Measurements from ENCODE around the gene CPLX3.
A peak's percentile ranks its signal among the peaks of the same experiment; 100 is the strongest.

The CPLX3 gene

DNA sequence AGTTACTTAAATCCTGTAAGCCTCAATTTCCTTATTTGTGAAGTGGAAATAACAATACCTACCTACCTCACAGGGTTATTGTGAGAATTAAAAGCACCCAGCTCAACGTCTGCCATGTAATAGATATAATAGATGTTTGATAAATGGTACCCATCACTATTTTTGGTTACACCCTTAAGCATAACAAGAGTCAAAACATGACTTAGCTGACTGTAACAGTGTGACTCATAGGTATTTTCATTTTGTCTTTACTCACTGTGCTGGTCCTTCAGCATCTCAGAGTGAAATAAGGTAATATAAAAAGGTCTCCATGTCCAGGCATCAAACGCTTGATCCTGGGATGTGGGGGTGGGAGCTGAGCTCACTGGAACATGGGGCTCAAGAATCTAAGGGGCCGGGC lies 3.1 kb downstream of the CPLX3 start:
- no peak for DNase-seq (ENCODE audit: low spot score)

DNA sequence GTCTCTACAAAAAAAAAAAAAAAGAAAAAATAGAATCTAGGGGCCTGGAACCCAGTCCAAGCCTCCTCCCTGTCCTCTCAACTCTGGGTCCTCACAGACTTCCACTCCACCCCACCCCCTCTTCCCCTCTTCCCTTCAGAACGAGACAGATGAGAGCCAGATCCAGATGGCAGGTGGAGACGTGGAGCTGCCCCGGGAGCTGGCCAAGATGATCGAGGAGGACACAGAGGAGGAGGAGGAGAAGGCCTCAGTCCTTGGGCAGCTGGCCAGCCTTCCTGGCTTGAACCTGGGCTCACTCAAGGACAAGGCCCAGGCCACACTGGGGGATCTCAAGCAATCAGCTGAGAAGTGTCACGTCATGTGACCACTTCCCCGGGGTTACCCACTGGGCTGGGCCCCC lies 3.6 kb downstream of the CPLX3 start:
- no peak for DNase-seq (ENCODE audit: low spot score)

DNA sequence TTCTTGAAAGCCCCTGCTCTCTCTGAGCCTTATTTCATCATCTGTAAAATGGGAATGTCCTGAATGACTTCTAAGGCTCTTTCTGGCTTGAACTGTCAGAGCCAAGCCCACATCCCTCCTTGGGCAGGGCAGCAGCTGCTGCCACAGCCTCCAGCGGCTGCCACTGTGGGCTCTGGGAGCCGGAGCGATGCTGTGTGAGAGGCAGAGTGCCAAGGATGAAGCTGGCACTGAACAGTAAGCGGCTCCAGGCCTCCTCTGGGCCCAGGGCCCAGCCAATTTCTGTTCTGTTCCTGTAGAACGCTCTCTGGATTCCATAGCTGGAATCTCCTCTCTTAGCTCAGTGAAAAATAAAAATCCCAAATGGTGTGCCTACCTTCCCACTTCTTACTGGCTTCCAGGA lies 4.4 kb downstream of the CPLX3 start:
- peak; percentile 81 for DNase-seq (ENCODE audit: low spot score)

DNA sequence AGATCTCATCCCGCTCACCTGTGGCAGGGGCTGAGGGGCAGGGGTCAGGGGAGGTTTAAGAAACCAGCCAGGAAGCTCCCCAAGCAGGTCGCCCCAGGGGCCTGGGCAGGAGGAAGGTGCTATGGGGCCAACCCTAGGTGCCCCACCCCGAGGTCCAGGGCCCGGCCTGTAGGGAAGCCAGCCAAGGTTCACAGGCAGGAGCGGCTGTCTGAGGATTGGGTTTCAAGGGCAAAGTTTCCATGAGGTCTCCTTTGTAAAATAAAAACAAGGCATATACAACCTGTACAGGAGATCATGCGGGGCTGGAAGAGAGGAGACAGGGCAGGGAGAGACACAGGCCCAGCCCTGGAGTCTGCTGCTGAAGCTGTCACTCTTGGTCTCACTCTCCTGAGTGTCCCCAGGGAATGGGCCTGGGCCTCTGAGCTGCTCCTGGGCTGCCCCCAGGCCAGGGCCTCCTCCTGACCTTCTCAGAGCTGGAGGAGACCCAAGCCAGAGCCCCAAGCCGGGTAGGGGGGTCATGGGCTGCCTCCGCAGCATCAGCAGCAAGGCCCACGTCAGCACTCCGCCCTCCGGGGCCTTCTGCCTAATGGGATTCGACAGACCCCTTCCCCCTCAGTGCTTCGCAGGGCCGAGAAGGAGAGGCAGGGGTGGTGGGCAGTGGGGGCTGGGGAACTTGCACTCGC lies 5.5 kb downstream of the CPLX3 start:
- no peak for DNase-seq (ENCODE audit: low spot score)

DNA sequence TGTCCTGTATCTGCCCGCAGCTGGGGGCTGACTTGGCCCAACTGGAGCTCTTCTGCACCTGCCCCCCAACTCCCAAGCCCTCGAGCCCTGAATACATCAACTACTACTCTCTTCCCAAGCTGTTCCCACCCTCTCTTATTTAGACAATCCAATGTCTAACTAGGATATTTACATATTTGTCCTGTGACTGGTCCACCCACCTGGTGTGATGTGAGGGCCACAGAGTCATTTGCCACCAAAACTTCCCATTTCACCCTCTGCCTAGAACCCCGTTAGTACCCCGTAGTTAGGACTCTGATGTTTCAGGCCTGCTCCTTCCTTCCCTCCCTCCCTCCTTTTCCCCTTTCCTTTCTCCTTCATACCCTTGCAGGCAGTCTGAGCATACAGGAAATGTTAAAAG lies 6.4 kb downstream of the CPLX3 start:
- no peak for DNase-seq (ENCODE audit: low spot score)

DNA sequence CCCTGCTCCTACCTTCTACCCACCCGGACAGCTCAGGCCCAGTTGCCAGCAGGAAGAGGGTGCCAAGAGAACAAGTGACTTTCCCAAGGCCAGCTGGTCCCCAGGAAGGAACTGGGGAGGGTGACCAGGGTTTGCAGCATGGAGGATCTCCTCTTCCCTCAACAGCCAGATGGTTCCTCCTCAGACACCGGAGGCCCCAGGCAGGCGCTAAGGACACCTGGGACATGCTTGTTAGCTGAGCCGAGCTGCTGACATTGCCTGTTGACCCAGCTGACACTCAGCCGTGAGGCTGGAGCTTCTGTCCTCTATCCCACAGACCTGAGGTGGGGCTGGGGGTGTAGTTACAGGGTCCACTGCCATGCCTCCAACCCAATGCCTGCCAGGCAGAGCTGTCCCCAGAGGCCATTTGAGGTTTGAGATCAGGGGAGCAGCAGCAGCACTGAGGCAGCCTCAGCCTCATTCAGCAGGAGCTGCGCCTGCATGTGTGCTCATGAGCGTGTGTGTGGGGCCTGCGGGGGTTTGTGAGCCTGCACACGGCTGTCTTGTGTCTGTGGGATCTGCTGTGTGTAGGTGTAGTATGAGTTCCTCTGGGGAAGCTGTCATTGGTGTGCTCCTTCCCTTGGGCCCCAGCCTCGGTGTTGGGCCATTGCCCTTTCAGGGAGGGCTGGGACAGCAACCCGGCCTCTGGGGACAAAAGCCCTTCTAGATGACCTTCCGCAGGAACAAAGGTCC lies 7.1 kb downstream of the CPLX3 start:
- DNase-seq (ENCODE audit: low spot score) = no peak

DNA sequence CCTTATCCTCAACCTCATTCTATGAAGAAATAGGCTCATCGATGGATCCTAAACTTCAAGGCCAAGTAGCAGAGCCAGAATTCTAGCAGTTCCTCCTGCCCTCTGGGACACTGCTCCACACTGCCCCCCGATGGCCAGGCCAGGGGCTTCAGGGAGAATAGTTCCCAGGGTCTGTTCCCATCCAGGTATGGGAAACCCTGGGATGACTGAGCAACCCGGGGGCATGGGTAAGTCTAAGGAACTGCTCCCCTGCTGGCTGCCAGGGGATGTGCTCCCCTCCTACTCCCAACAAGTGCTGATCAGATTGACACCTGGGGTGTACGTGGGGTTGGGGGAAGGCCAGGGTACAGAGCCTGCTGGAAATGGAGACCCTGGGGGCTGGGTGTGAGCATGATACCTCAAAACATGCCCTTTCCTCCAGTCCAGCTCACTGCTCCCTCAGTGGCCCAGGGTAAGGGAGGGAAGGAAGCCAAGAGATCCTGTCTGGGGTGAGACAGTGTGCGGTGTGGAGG lies 8.9 kb downstream of the CPLX3 start:
- no peak for DNase-seq (ENCODE audit: low spot score)

DNA sequence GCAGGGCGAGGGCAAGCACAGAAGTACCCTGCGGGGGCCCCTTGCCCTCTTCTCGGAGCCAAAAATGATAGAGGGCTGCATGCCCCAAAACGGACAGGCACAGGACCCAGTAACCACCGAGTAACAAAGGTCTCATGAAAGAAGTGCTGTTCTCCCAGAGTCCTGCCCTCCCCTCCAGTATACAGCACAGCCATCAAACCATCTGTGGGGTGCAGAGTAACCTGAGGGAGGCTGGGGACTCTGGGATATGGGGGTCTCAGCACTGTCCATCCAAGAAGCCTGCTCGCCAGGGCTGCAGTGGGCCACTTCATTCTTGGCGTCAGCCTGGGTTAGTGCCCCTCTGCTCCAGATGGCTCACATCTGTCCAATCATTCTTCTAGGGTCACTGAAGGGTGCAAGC lies 10.4 kb downstream of the CPLX3 start:
- DNase-seq (ENCODE audit: low spot score) = no peak

DNA sequence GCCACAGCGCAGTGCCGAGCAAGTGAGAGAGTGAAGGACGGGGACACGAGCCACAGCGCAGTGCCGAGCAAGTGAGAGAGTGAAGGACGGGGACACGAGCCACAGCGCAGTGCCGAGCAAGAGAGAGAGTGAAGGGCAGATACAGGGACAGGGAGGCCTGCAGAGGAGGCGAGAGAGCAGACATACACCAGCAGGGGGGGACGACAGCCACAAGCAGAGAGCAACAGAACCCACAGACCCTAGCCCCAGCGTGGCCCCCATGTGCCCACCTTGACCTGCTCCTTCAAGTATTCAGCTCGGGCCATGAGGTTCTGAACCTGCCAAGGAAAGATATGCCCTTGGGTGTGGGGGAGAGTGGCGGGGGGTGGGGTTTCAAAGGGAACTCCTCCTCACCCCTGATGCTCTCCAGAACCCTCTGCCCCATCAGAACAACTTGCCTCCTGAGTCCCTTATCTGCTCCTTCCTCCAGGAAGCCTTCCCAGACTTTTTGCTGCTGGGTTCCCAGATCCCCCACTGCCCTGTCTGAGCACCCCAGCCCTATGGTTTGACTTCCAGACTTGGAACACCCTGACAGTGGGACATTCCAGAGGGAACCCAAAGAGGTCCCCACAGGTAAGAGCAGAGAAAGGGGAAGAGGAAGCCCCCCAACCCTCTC lies 11.2 kb downstream of the CPLX3 start:
- no peak for DNase-seq (ENCODE audit: low spot score)

DNA sequence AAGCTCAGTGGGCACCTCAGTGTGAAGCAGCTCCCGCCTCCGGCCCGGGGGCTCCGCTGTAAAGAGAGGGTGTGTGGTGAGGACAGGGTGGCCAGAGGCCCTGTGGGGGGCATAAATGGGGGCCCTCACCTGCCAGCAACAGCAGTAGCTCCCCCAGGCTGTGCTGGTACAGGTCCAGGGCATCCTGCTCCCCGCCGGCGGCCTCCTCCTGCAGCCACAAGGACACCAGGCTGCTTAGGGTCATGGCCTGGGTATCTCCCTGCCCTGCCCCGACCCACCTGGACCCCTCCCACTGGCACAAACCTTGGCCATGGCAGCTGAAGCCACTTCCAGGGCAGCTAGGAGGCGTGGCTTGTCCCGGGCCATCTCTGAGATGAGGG lies 11.7 kb downstream of the CPLX3 start:
- DNase-seq (ENCODE audit: low spot score) = no peak

DNA sequence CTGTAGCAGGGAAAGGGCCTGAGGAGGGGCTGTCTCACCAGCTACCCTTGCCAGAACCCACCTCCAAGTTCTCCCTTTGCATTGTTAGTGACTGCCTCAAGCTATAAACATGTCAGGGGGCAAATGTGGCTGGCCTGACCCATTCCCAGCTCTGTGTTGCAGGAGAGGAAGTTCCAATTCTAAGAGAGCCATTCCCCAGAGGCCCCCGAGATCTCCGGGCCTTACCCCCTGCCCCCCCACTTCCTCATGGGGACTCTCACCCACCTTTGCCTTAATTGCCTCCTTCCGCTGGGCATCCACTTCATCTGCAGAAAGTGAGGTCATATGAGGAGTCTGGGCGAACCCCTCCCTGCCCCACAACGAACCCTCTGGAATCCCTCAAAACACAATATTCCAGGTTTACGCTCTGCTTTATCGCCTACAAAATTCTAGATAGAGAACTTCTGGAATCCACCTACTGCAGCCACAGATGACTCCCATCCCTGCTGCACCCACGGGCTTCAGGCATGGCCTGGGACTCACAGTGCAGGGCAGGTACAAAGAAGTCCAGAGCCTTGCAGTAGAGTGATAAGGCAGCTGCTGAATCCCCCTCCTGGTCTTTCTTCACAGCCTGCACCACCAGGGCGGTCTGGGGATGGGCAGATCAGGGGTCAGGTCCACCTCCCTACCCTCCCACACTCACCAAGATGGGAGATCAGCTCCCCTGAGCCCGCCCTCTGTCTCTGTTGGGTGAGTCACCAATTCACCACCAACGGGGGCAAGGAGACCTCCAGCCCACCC lies 12.5 kb downstream of the CPLX3 start:
- no peak for DNase-seq (ENCODE audit: low spot score)

DNA sequence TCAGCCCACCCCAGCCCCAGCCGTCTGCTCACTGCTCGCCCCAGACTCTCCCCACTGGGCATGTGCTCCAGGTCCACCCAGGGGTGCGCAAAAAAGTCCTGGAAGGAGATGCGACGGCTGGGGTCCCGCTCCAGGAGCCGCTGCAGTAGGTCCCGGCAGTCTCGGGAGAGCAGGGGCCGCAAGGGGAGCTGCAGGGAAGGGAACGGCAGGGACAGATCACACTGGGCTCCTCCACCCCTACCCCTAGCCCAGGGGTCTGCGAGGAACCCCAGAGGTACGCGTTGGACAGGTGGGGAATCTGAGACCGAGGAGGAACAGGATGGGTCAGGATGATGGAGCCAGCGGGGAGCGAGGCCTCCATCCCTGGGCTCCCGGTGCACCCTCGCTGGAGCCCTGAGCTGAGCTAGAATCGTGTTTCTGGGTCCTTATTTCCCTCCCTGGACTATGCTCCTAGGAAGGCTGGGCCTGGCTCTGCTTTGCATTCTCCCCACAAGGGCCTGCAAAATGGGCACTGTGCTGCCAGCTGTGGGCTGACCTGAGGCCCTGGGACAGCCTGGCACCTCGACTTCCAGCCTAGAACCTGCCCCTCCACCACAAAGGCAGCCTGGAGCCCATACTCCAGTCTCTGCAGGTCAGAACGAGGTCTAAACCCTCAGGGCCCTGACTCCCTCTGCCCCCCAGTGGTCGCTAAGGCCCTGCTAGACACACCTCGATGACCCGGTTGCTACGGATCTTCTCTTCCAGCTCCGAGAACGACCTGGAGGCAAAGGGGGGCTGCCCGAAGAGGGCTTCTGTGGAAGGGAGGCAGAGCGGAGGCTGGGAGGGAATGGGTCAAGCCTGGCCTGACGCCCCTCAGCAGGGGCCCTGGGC lies 13.3 kb downstream of the CPLX3 start:
- DNase-seq (ENCODE audit: low spot score) = no peak

DNA sequence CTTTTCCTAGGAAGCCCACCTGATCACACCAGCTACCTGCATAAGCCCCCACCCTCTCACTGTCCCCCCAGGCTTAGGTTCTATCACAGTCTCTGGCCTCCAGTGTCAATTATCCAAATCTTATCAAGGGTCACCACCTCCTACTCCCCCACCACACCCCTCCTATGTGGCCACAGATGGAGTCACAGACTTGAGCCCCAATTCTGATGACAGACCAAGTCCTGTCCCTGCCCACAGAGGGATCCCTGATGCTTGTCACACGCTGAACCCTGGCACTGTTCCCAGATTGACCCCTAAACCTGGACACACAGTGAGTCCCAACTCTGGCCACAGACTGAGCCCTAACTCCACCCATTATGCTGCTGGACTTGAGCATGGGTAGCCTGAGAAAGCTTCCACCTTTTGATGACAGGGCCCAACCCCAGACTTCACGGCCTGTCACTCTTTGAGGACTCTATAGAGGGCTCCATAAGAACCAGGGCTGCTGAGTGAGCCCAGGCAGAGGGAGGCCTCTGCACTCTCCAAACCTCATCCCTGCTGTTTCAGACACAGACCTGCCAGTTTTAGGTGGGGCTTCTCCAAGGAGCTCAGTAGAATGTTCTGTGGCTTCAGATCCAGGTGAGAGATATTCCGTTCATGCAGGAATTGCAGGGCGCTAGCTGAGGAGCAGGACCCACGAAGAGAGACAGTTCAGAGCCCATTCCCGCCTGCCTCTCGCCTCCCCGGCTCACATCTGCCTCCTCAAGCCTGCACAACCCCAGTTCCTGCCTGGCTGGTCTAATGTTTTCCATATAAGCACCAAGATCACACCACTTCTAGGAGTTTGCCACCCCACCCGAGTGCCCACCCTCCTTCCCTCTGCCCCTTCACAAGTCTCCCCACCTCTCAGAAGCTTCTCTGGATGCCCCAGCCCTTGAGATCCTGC lies 14.7 kb downstream of the CPLX3 start:
- DNase-seq (ENCODE audit: low spot score) = no peak

DNA sequence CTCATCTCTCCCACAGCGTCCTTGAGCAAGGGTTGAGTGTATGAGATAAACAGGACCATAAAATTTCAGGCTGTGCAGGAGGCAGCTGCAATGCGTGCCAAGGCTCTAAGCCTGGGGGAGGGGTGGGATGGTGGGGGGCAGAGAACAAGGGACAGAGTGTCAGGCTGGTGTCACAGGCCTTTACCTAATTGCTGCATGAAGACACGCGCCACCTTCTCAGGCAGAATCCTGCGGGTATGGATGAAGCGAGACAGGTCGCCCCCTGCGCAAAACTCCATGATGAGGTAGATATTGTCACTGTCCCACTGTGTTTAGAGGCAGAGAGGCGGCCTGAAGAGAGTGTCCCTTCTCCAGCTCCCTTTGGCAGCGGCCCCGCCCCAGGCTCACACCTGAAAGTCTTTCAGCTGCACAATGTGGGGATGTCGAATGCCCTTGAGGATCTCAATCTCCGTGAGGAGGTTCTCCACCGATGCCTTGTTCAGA lies 15.5 kb downstream of the CPLX3 start:
- no peak for DNase-seq (ENCODE audit: low spot score)

DNA sequence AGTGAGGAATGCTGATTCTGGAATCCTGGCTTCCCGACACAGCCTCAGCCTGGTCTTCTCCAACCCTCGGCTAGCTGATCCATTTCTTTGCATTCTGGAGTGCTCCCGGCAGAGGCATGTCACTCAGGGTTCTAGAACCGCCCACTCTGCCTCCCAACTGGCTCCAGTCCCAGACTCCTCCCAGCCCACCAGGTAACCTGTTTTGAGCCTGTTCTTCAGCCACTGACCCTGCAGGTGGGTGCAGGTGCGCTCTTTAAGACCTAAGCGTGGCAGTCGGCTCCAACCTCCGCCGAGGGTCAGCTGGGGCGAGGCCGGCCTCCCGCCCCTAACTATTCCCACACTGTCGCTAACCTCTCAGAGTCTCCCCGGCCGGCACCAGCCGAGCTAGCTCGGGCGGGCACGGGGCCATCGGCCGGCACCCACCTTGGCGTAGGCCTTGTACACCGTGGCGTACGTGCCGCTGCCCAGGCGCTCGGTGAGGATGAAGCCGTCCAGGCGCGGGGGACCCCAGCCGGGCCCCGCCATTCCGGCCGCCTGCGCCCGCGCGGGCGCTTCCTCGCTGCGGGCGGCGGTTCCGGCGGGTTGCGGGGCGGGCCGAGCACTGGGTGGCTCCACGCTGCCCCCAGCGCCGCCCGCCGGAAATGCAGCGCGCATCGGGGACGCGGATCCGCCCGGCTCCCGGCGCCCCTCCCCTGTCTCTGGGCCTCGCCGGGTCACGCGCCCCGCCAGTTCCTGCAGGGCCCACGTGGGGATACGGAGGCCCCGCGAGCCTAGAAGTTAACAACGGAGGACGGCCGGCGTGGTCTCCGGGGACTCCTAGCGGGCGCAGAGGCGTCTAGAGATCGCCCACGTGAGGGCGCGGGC lies 16.4 kb downstream of the CPLX3 start, which contains the start of gene ULK3:
Gene ULK3 (minus strand): TSS at position 576 of the 864 bp plus-strand sequence. CDS start 51 bp downstream, at position 525.
- peak; percentile 82 for DNase-seq (ENCODE audit: low spot score)

DNA sequence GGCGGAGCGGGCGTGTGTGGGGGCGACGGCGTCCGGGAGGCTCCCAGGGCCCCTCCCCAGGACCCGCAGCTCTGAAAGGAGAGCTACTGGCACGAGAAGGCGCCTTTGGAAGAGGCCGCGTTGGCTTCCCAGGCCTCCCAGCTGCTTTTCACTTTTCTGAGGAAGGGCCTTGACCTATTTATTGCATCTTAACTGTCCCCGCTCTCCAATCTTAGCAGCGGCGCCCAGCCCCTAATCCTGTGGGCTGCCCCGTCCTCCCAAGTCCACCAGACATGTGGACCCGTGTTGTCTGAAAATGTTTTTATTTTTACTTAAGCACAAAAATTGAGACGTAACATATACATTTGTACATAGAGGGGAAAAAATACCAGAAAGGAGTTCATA lies 17.0 kb downstream of the CPLX3 start:
- no peak for DNase-seq (ENCODE audit: low spot score)

DNA sequence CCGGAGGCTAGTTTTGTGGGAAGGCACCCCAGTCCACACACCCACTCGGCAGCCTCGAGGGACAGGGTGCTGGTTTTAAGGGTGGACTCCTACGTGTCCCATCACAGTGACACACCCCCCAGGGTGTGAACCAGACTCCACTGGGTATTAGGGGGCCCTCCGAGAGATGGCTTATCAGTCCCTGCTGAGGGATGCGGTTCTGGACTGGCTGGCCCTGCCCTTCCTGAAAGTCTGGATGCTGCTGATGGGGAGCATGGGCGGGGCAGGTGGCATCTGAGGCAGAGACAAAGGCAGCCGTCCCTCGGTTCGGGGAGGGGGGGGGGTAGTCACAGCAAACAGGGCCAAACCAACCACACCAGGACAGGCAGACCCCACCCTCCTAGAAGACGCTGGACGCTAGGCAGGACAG lies 17.5 kb downstream of the CPLX3 start:
- DNase-seq (ENCODE audit: low spot score) = no peak

DNA sequence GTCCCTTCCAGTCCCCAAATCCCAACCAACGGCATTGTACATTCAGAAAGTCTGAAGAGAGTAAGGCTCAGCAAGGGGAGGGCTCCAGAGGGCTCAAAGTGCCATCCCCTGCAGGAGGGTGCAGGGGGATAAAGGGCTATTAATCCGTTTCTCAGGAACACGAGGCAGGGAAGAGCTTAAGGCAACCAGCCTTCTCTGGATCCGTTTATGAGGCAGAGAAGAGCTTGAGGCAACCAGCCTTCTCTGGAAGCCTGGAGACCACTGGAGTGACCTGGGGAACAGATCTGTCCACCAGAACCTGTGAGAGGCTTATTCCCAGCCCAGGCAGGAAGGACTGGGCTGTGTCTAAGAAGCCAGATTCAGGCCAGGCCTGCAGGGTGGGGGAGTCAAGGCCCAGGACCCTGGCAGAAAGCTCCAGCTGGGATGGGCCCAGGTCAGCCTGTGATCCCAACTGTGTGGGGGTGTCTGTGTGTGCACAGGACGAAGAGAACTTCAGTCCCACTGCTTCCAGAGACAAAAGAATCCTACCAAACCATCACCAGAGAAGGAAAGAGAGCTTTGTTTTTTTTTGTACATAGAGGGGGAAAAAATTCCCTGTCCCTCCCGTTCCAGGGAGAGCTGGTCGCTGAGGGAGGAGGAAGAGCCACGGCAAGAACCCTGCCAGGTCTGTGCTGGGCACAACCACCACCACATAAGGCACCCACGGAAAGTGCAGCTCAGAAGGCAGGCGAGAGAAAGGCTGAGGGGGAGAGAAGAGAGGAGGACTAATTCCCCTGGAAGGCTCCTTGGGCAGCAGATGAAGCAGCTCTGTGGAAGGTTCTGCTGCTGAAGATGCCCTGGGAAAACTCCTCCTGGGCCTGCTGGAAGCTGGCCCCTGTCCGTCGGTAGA lies 18.1 kb downstream of the CPLX3 start:
- no peak for DNase-seq (ENCODE audit: low spot score)
